SK-N-SH treated with all-trans-retinoic acid at 6 μM for 48 hours (cell line): ENCODE measurements around the gene KCNMB1.

Source experiments
- ATAC-seq: fragments of 200-7000 bp; cut with Tn5 transposase; 3 replicates; pipeline ENCODE4 v1.9.1; 2020; ENCODE audit warnings: mild to moderate bottlenecking, moderate library complexity
- ARNTL ChIP-seq: fragments of 450-650 bp; formaldehyde crosslinking; IDR thresholded peaks from 2 replicates; pipeline ENCODE4 v1.5.0; 2020; ENCODE audit warnings: low read depth, mild to moderate bottlenecking, moderate library complexity, borderline replicate concordance
- BACH2 ChIP-seq: fragments of 250-450 bp; sonication (Bioruptor Pico); IDR thresholded peaks from 2 replicates; pipeline ENCODE4 v1.9.0; 2021; ENCODE audit warnings: mild to moderate bottlenecking, borderline replicate concordance
- CREB5 ChIP-seq: fragments of 250-450 bp; sonication (Bioruptor Pico); IDR thresholded peaks from 2 replicates; pipeline ENCODE4 v1.5.1; 2020; ENCODE audit warnings: low read depth, mild to moderate bottlenecking, moderate library complexity
- CSDC2 ChIP-seq: fragments of 250-450 bp; sonication (Bioruptor Pico); IDR thresholded peaks from 2 replicates; pipeline ENCODE4 v1.5.0; 2020; ENCODE audit warnings: mild to moderate bottlenecking, moderate library complexity
- CSRNP3 ChIP-seq: fragments of 250-450 bp; sonication (Bioruptor Pico); IDR thresholded peaks from 2 replicates; pipeline ENCODE4 v1.5.1; 2021; ENCODE audit warnings: mild to moderate bottlenecking, moderate library complexity
- ESRRG ChIP-seq: fragments of 250-450 bp; sonication (Bioruptor Pico); IDR thresholded peaks from 2 replicates; pipeline ENCODE4 v1.6.1; 2021; ENCODE audit warnings: mild to moderate bottlenecking
- GLIS3 ChIP-seq: fragments of 250-450 bp; sonication (Bioruptor Pico); IDR thresholded peaks from 2 replicates; pipeline ENCODE4 v1.5.0; 2020; ENCODE audit warnings: mild to moderate bottlenecking, moderate library complexity
- ISL1 ChIP-seq: fragments of 250-450 bp; sonication (Bioruptor Pico); IDR thresholded peaks from 2 replicates; pipeline ENCODE4 v2.1.2; 2022; ENCODE audit warnings: mild to moderate bottlenecking, moderate library complexity
- OSR1 ChIP-seq: fragments of 250-450 bp; sonication (Bioruptor Pico); IDR thresholded peaks from 2 replicates; pipeline ENCODE4 v1.8.0; 2022; ENCODE audit warnings: moderate library complexity, mild to moderate bottlenecking, inconsistent platforms
- PATZ1 ChIP-seq: fragments of 250-450 bp; sonication (Bioruptor Pico); IDR thresholded peaks from 2 replicates; pipeline ENCODE4 v1.8.0; 2020; ENCODE audit warnings: mild to moderate bottlenecking, moderate library complexity, borderline replicate concordance
- POU6F1 ChIP-seq: fragments of 250-450 bp; sonication (Bioruptor Pico); IDR thresholded peaks from 2 replicates; pipeline ENCODE4 v1.8.0; 2021; ENCODE audit warnings: low read depth, mild to moderate bottlenecking, moderate library complexity, borderline replicate concordance
- PPARA ChIP-seq: fragments of 250-450 bp; sonication (Bioruptor Pico); IDR thresholded peaks from 2 replicates; pipeline ENCODE4 v1.5.0; 2020; ENCODE audit warnings: mild to moderate bottlenecking, borderline replicate concordance
- RARB ChIP-seq: fragments of 250-450 bp; sonication (Bioruptor Pico); IDR thresholded peaks from 2 replicates; pipeline ENCODE4 v1.8.0; 2021; ENCODE audit warnings: mild to moderate bottlenecking, moderate library complexity
- SNAI2 ChIP-seq: fragments of 250-450 bp; sonication (Bioruptor Pico); IDR thresholded peaks from 2 replicates; pipeline ENCODE4 v1.5.0; 2020; ENCODE audit warnings: mild to moderate bottlenecking, moderate library complexity
- TCF4 ChIP-seq: fragments of 250-450 bp; sonication (Bioruptor Pico); IDR thresholded peaks from 2 replicates; pipeline ENCODE4 v1.8.0; 2021; ENCODE audit warnings: mild to moderate bottlenecking, moderate library complexity, borderline replicate concordance
- TOX ChIP-seq: fragments of 250-450 bp; sonication (Bioruptor Pico); IDR thresholded peaks from 2 replicates; pipeline ENCODE4 v1.8.0; 2021; ENCODE audit warnings: mild to moderate bottlenecking, moderate library complexity, borderline replicate concordance
- TSHZ2 ChIP-seq: fragments of 250-450 bp; sonication (Bioruptor Pico); IDR thresholded peaks from 2 replicates; pipeline ENCODE4 v1.5.0; 2020; ENCODE audit warnings: mild to moderate bottlenecking, moderate library complexity
- ZC3H10 ChIP-seq: fragments of 250-450 bp; sonication (Bioruptor Pico); IDR thresholded peaks from 2 replicates; pipeline ENCODE4 v1.5.1; 2021; ENCODE audit warnings: mild to moderate bottlenecking, moderate library complexity
- ZFP3 ChIP-seq: fragments of 250-450 bp; sonication (Bioruptor Pico); IDR thresholded peaks from 2 replicates; pipeline ENCODE4 v1.5.0; 2020; ENCODE audit warnings: mild to moderate bottlenecking, moderate library complexity
- ZFP30 ChIP-seq: fragments of 450-650 bp; formaldehyde crosslinking; IDR thresholded peaks from 2 replicates; pipeline ENCODE4 v1.5.0; 2022; ENCODE audit warnings: mild to moderate bottlenecking, moderate library complexity
- ZNF565 ChIP-seq: fragments of 450-650 bp; formaldehyde crosslinking; conservative IDR thresholded peaks from 2 replicates; pipeline ENCODE4 v1.5.0; 2020; ENCODE audit warnings: low read depth, mild to moderate bottlenecking, moderate library complexity
- ZNF8 ChIP-seq: fragments of 450-650 bp; formaldehyde crosslinking; IDR thresholded peaks from 2 replicates; pipeline ENCODE4 v1.5.0; 2020; ENCODE audit warnings: mild to moderate bottlenecking, moderate library complexity

The KCNMB1 gene

GRCh38 chr5:170353011-170353761, 36.0 kb downstream of the KCNMB1 start:
- ATAC-seq = peak; percentile 41

DNA sequence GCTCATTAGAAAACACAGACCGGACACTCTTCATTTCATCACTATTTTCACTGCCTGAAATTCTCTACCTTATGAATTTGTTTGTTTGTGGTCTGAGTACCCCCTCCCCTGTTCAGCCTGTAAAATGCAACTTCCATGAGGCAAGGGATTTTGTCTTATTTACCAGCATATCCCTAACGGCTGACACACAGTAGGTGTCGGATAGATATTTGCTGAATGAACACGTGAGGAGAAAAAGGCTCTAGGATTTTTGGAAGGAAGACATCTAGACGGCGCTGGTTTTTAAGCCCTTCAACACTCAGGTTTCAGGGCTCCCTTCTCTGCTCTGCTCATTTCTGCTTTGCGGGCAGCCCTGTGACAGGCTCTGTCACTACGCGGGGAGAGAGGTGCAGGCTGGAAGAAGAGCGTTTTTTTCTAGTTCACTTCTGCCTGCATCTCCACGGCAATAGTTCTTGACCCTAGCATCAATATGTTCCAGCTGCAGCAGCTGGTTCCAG, 41.0 kb downstream of the KCNMB1 start:
- TF ChIP-seq PATZ1 (CRISPR knock-in tag) (no peak), ARNTL (CRISPR knock-in tag) (no peak), ZNF565 (CRISPR knock-in tag) (no peak), TCF4 (CRISPR knock-in tag) (no peak), ZNF8 (CRISPR knock-in tag) (no peak), BACH2 (no peak), ISL1 (CRISPR knock-in tag) (no peak), CREB5 (CRISPR knock-in tag) (no peak), OSR1 (CRISPR knock-in tag) (no peak), CSDC2 (CRISPR knock-in tag) (no peak), ZC3H10 (CRISPR knock-in tag) (no peak), TOX (CRISPR knock-in tag) (no peak), POU6F1 (CRISPR knock-in tag) (no peak)
- TF ChIP-seq, all 23 proteins: peak for 0
- ATAC-seq = no peak

More at GRCh38 chr5:170353011-170353761, 36.0 kb downstream of the KCNMB1 start:
- no peak for TF ChIP-seq CSRNP3
- no peak for TF ChIP-seq ESRRG
- no peak for TF ChIP-seq OSR1 (CRISPR knock-in tag)
- TF ChIP-seq PPARA = no peak
- TF ChIP-seq ZFP30 (CRISPR knock-in tag) = no peak

DNA sequence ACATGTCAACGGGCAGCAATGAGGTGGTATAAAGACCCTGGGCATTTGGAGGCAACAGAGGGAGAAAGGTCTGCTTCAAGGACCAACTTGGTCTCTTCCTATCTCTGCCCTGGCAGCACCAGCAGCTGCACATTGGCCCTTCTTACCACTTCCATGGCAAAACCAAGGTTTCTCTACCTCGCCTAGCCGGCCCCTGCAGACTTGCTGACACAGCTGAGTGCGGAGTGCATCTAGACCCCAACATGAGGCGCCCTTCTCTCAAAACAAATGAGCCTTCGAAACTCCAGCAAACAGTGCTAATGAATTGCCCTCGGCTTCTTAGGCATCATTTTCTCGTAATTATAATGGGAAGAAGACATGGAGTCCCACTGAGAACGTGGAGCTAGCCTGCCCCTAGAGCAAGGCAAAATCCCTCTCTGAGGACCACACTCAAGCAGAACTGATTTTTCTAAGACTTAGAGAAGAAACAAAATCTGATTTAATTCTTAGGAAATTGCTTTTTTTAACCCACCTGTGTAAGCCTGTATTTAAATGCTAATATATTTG, 42.1 kb downstream of the KCNMB1 start:
- no peak for ATAC-seq
- TF ChIP-seq SNAI2 (CRISPR knock-in tag) (no peak), ARNTL (CRISPR knock-in tag) (no peak), PATZ1 (CRISPR knock-in tag) (no peak), TCF4 (CRISPR knock-in tag) (no peak), ZNF8 (CRISPR knock-in tag) (no peak), ISL1 (CRISPR knock-in tag) (no peak), TSHZ2 (CRISPR knock-in tag) (no peak), ESRRG (no peak), RARB (CRISPR knock-in tag) (no peak), CREB5 (CRISPR knock-in tag) (no peak), CSRNP3 (no peak), ZFP3 (CRISPR knock-in tag) (no peak), ZFP30 (CRISPR knock-in tag) (no peak), TOX (CRISPR knock-in tag) (no peak), ZC3H10 (CRISPR knock-in tag) (no peak), GLIS3 (CRISPR knock-in tag) (no peak)
